ENCODE results near the gene CEP104. TPM values are rescaled to one million over a fixed set of nuclear protein-coding genes. Genes with fewer than 3 reads are reported as not detected.

The CEP104 gene
- total and polyA plus RNA-seq, 10 of the 15 experiments (the other 5 are each of a cell fraction or from before 2014, with no cell fraction given) = 7.2 to 34.8 (median 19.3) TPM

- TF ChIP-seq CTCF (IDR thresholded peaks at IDR 0.05 in 2 of 3, conservative IDR thresholded peaks at IDR 0.05 in 1 of 3; ENCODE audit: control insufficient read depth in 2 of 3, extremely low read depth in 1 of 3, insufficient read depth in 1 of 3, low read depth in 3 of 3, low read length in 3 of 3) = no peak
- peak; percentile 64 for TF ChIP-seq NBN (IDR thresholded peaks at IDR 0.05)
- TF ChIP-seq RAD51 (IDR thresholded peaks at IDR 0.05) = peak; percentile 84
- peak; percentile 15; the same call in 1 of the 2 replicates for TF ChIP-seq CBFB (IDR thresholded peaks at IDR 0.05; ENCODE audit: low read depth)
- TF ChIP-seq USF1 (IDR thresholded peaks at IDR 0.05; ENCODE audit: borderline replicate concordance, extremely low read length, insufficient read depth, low read depth, low read length) = peak; percentile 71
- peak; percentile 38; the same call in 1 of the 2 replicates for TF ChIP-seq STAT1 (conservative IDR thresholded peaks at IDR 0.05)
- peak; percentile 99 for TF ChIP-seq YY1 (IDR thresholded peaks at IDR 0.05; ENCODE audit: low read depth, low read length)
- TF ChIP-seq NR2C2 (IDR thresholded peaks at IDR 0.05; ENCODE audit: borderline replicate concordance, control insufficient read depth, insufficient read length, low read depth) = no peak
- peak; percentile 34 for TF ChIP-seq KLF5 (IDR thresholded peaks at IDR 0.05; ENCODE audit: partially characterized antibody)
- 0 out of 2 replicates have a peak, but pooled peaks have one; percentile 0 for TF ChIP-seq SMARCA5 (IDR thresholded peaks at IDR 0.05)
- peak; percentile 17; the same call in 1 of the 2 replicates for TF ChIP-seq CREM (IDR thresholded peaks at IDR 0.05; ENCODE audit: low read depth)
- TF ChIP-seq GABPA (IDR thresholded peaks at IDR 0.05; ENCODE audit: low read depth) = peak; percentile 45; the same call in 1 of the 2 replicates
- peak; percentile 65 for TF ChIP-seq SKIL (IDR thresholded peaks at IDR 0.05; ENCODE audit: low read depth, poor library complexity, severe bottlenecking)
- TF ChIP-seq HDAC6 (IDR thresholded peaks at IDR 0.05; ENCODE audit: unreplicated experiment) = no peak
- peak; percentile 33; the same call in 1 of the 2 replicates for TF ChIP-seq E2F4 (IDR thresholded peaks at IDR 0.05; ENCODE audit: low read depth, low read length)
- TF ChIP-seq MYC (IDR thresholded peaks at IDR 0.05; ENCODE audit: insufficient read depth, insufficient read length, insufficient replicate concordance, low read length, severe bottlenecking) = no peak
- TF ChIP-seq EZH2 (IDR thresholded peaks at IDR 0.05; ENCODE audit: borderline replicate concordance, control insufficient read depth, low read depth, low read length) = no peak
- TF ChIP-seq WRNIP1 (IDR thresholded peaks at IDR 0.05; ENCODE audit: borderline replicate concordance, low read depth, low read length) = 0 out of 2 replicates have a peak, but pooled peaks have one; percentile 71
- TF ChIP-seq MTA2 (IDR thresholded peaks at IDR 0.05; ENCODE audit: low read depth) = peak; percentile 66
- TF ChIP-seq ETV6 (conservative IDR thresholded peaks at IDR 0.05 in 1 of 2, IDR thresholded peaks at IDR 0.05 in 1 of 2; ENCODE audit: borderline replicate concordance in 1 of 2, low read depth in 1 of 2) = 0 out of 4 replicates have a peak, but pooled peaks of 1 of the 2 experiments have one; percentile 3
- peak; percentile 52; the same call in 1 of the 2 replicates for TF ChIP-seq NFYB (IDR thresholded peaks at IDR 0.05; ENCODE audit: insufficient read depth, low read depth, low read length)
- peak; percentile 45; the same call in 1 of the 2 replicates for TF ChIP-seq MXI1 (IDR thresholded peaks at IDR 0.05; ENCODE audit: low read depth, low read length)
Observed at GRCh38 chr1:3900150-3900968, 43.3 kb upstream of the CEP104 start, which contains the start of gene C1orf174 (continued).
